SK-N-SH (cell line): ENCODE measurements around the gene KLHL40. TPM values are rescaled to one million over a fixed set of nuclear protein-coding genes. Genes with fewer than 3 reads are reported as not detected.
A peak's percentile ranks its signal among the peaks of the same experiment; 100 is the strongest.

Experiments
- CTCF ChIA-PET: fragments of 300-600, 350-600 bp; formaldehyde crosslinking; extraction: SDS; loops from one replicate; lab custom pipeline; 2021; lab: Yijun Ruan, JAX
- POLR2A ChIA-PET: fragments of 350-600 bp; sonication (Branson Sonifier 250); formaldehyde crosslinking; extraction: SDS; loops from one replicate; lab custom pipeline; 2020; ENCODE audit warnings: antibody characterized with exemption, inconsistent platforms; lab: Yijun Ruan, JAX
- DNase-seq: peaks from one replicate; pipeline ENCODE4 v3.0.0; 2012
- H2AFZ ChIP-seq: fragments of 200-600 bp; sonication (generic); 2 replicates; pipeline ENCODE4 v1.8.1; 2016; ENCODE audit warnings: antibody characterized with exemption, mild to moderate bottlenecking, low read depth
- H3F3A ChIP-seq: fragments of 200-600 bp; sonication (generic); replicated peaks from 2 replicates; pipeline ENCODE3; 2016; ENCODE audit warnings: antibody characterized with exemption, mild to moderate bottlenecking; ENCODE audit not compliant: insufficient read depth
- H3K27ac ChIP-seq, 2 experiments: fragments of 200-500 bp in 1 of 2; fragments of 200-600 bp in 1 of 2; sonication (Bioruptor generic) in 1 of 2; sonication (generic), shearing (Covaris generic) in 1 of 2; 2 replicates each; pipeline versions ENCODE4 v1.5.1 to v1.6.1; 2014 to 2016; ENCODE audit warnings: low read depth in 2 of 2, inconsistent platforms in 1 of 2, low read length in 1 of 2, mild to moderate bottlenecking in 1 of 2, mixed read lengths in 1 of 2
- H3K27me3 ChIP-seq: fragments of 200-600 bp; sonication (generic), shearing (Covaris generic); 2 replicates; pipeline ENCODE4 v1.6.1; 2016; ENCODE audit warnings: mixed run types; ENCODE audit not compliant: insufficient read depth
- H3K36me3 ChIP-seq, 2 experiments: fragments of 200-500 bp in 1 of 2; fragments of 200-600 bp in 1 of 2; sonication (Bioruptor generic) in 1 of 2; sonication (generic) in 1 of 2; replicated peaks in 1 of 2; 2 replicates each; pipeline versions ENCODE3 to v1.5.1; 2014 to 2016; ENCODE audit warnings: low read length in 1 of 2, mild to moderate bottlenecking in 1 of 2; ENCODE audit not compliant: insufficient read depth in 2 of 2, control insufficient read depth in 1 of 2
- H3K4me1 ChIP-seq, 2 experiments: fragments of 200-500 bp in 1 of 2; fragments of 200-600 bp in 1 of 2; sonication (Bioruptor generic) in 1 of 2; sonication (generic), shearing (Covaris generic) in 1 of 2; 2 replicates each; pipeline versions ENCODE4 v1.5.1 to v1.6.1; 2014 to 2016; ENCODE audit warnings: low read depth in 1 of 2, low read length in 1 of 2, mixed run types in 1 of 2; ENCODE audit not compliant: insufficient read depth in 2 of 2, control insufficient read depth in 1 of 2
- H3K4me2 ChIP-seq: fragments of 200-600 bp; sonication (generic), shearing (Covaris generic); 2 replicates; pipeline ENCODE4 v1.6.1; 2017; ENCODE audit warnings: mixed run types
- H3K4me3 ChIP-seq, 2 experiments: fragments of 200-500 bp in 1 of 2; fragments of 200-600 bp in 1 of 2; sonication (Bioruptor generic) in 1 of 2; sonication (generic), shearing (Covaris generic) in 1 of 2; 2 replicates each; pipeline versions ENCODE4 v1.5.1 to v1.8.1; 2014 to 2016; ENCODE audit warnings: low read depth in 2 of 2, inconsistent platforms in 1 of 2, low read length in 1 of 2, mild to moderate bottlenecking in 1 of 2, mixed read lengths in 1 of 2, moderate library complexity in 1 of 2
- H3K79me2 ChIP-seq: fragments of 200-600 bp; sonication (generic); 2 replicates; pipeline ENCODE4 v1.8.1; 2017; ENCODE audit warnings: mild to moderate bottlenecking; ENCODE audit not compliant: insufficient read depth
- H3K9ac ChIP-seq: fragments of 200-600 bp; sonication (generic); 2 replicates; pipeline ENCODE4 v1.6.1; 2017; ENCODE audit warnings: mixed run types
- H3K9me2 ChIP-seq: fragments of 200-600 bp; sonication (generic); 2 replicates; pipeline ENCODE4 v1.6.1; 2017; ENCODE audit warnings: mixed run types
- H3K9me3 ChIP-seq: fragments of 200-600 bp; sonication (generic); 2 replicates; pipeline ENCODE4 v1.6.1; 2017; ENCODE audit warnings: mixed run types, mild to moderate bottlenecking, moderate library complexity
- H4K20me1 ChIP-seq: fragments of 200-600 bp; sonication (generic); 2 replicates; pipeline ENCODE4 v1.6.1; 2017; ENCODE audit warnings: mild to moderate bottlenecking, mixed run types; ENCODE audit not compliant: insufficient read depth
- ELF1 ChIP-seq: IDR thresholded peaks from 2 replicates; pipeline ENCODE4 v1.4.0; 2012
- EZH2phosphoT487 ChIP-seq: fragments of 200-600 bp; sonication (generic); IDR thresholded peaks from 2 replicates; pipeline ENCODE4 v1.6.1; 2017; ENCODE audit warnings: low read depth, mixed run types, mild to moderate bottlenecking, antibody characterized with exemption, moderate library complexity, borderline replicate concordance
- FOSL2 ChIP-seq: IDR thresholded peaks from 2 replicates; pipeline ENCODE4 v1.4.0; 2012; ENCODE audit warnings: low read depth, mild to moderate bottlenecking, moderate library complexity, borderline replicate concordance
- FOXM1 ChIP-seq: IDR thresholded peaks from 2 replicates; pipeline ENCODE4 v1.4.0; 2012; ENCODE audit warnings: low read depth, mild to moderate bottlenecking
- GATA2 ChIP-seq: sonication (generic); formaldehyde crosslinking; IDR thresholded peaks from 2 replicates; pipeline ENCODE4 v1.5.0; 2020; ENCODE audit warnings: mild to moderate bottlenecking, missing genetic modification reagents
- JUND ChIP-seq: IDR thresholded peaks from 2 replicates; pipeline ENCODE4 v1.4.0; 2012
- MEF2A ChIP-seq: IDR thresholded peaks from 2 replicates; pipeline ENCODE4 v1.4.0; 2012; ENCODE audit warnings: low read depth, borderline replicate concordance
- MXI1 ChIP-seq: IDR thresholded peaks from 2 replicates; pipeline ENCODE4 v1.6.1; 2012; ENCODE audit warnings: mild to moderate bottlenecking, low read depth, low read length, improper control_type of control experiment
- SMC3 ChIP-seq: IDR thresholded peaks from 2 replicates; pipeline ENCODE4 v1.6.1; 2012; ENCODE audit warnings: low read depth, low read length, improper control_type of control experiment
- TAF1 ChIP-seq: IDR thresholded peaks from 2 replicates; pipeline ENCODE4 v1.6.1; 2012; ENCODE audit warnings: low read depth, mild to moderate bottlenecking, low read length, moderate library complexity, borderline replicate concordance
- TCF12 ChIP-seq: IDR thresholded peaks from 2 replicates; pipeline ENCODE4 v1.4.0; 2012
- TEAD4 ChIP-seq: IDR thresholded peaks from 2 replicates; pipeline ENCODE4 v1.4.0; 2012; ENCODE audit warnings: mild to moderate bottlenecking, borderline replicate concordance; ENCODE audit not compliant: insufficient read depth
- YY1 ChIP-seq: IDR thresholded peaks from 2 replicates; pipeline ENCODE4 v1.4.0; 2012; ENCODE audit warnings: low read depth, mild to moderate bottlenecking
- WGBS: methylation state at CpG from one replicate; pipeline ENCODE4 v1.1.6; 2017; ENCODE audit warnings: low lambda C conversion rate; 5-methylcytosine and 5-hydroxymethylcytosine counted together
- polyA plus RNA-seq, 3 experiments: library from polyadenylated mRNA; depleted of rRNA; stranded (reverse); fragments of >200 nt; gene quantifications; 2 replicates each; pipeline ENCODE4 v1.2.3, GENCODE V29; 2012
- TF ChIP-seq, protein P1 (sequence below): IDR thresholded peaks from 2 replicates; pipeline ENCODE4; 2012
- TF ChIP-seq, protein P2 (sequence below): IDR thresholded peaks from 2 replicates; pipeline ENCODE4 v1.6.1; 2012; ENCODE audit warnings: mild to moderate bottlenecking, low read depth, low read length, moderate library complexity
- TF ChIP-seq, protein P3 (sequence below): fragments of 150-350 bp; IDR thresholded peaks from 2 replicates; pipeline ENCODE4 v1.6.1; 2017; ENCODE audit warnings: antibody characterized with exemption, low read length, low read depth, borderline replicate concordance
- TF ChIP-seq, protein P4 (sequence below): fragments of 200-600 bp; sonication (generic); IDR thresholded peaks from 2 replicates; pipeline ENCODE4 v1.6.1; 2017; ENCODE audit warnings: antibody characterized with exemption, mild to moderate bottlenecking, moderate library complexity

Gene KLHL40
- polyA plus RNA-seq, 1 of the 3 experiments (the other 2 are of a cell fraction) = not detected

DNA sequence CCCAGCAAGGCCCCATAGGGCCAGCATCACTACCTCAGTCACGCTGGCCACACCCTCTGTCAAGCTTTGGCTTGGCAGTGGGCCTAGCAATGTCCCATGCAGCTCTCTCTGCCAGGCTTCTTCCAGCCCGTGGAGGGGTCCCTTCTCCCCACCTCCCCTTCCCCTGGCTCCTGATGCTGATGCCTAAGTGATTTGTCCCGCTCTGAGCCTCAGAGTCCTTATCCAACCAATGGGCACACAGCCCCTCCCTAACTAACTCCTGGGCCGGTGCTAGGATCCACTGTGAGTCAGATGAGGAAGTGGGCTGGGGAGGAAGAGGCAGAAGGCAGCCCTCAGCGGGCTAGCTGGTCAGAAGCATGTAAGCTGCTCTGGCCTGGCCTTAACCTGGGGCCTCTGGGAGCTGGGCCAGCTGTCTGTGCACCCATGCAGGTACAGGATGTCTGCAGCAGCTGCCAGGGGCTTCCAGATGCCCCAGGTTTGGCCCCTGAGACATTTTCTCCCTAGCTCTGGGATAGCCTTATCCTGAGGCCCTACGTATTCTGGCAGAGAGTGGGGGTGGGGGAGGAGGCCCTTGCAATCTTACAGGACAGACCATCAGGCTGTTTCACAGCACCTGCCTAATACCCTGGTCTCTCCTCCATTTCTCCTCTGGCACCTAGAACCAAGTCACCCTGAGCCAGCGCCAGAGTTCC is 32.6 kb upstream of the KLHL40 start (continued):
- TF ChIP-seq, protein P1, sequence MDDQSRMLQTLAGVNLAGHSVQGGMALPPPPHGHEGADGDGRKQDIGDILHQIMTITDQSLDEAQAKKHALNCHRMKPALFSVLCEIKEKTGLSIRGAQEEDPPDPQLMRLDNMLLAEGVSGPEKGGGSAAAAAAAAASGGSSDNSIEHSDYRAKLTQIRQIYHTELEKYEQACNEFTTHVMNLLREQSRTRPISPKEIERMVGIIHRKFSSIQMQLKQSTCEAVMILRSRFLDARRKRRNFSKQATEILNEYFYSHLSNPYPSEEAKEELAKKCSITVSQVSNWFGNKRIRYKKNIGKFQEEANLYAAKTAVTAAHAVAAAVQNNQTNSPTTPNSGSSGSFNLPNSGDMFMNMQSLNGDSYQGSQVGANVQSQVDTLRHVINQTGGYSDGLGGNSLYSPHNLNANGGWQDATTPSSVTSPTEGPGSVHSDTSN = no peak
- TF ChIP-seq ELF1 = peak; percentile 87
- TF ChIP-seq SMC3 = no peak
- peak; percentile 77; the same call in 1 of the 2 replicates for TF ChIP-seq FOSL2
- TF ChIP-seq MEF2A = no peak
- TF ChIP-seq, protein P2, sequence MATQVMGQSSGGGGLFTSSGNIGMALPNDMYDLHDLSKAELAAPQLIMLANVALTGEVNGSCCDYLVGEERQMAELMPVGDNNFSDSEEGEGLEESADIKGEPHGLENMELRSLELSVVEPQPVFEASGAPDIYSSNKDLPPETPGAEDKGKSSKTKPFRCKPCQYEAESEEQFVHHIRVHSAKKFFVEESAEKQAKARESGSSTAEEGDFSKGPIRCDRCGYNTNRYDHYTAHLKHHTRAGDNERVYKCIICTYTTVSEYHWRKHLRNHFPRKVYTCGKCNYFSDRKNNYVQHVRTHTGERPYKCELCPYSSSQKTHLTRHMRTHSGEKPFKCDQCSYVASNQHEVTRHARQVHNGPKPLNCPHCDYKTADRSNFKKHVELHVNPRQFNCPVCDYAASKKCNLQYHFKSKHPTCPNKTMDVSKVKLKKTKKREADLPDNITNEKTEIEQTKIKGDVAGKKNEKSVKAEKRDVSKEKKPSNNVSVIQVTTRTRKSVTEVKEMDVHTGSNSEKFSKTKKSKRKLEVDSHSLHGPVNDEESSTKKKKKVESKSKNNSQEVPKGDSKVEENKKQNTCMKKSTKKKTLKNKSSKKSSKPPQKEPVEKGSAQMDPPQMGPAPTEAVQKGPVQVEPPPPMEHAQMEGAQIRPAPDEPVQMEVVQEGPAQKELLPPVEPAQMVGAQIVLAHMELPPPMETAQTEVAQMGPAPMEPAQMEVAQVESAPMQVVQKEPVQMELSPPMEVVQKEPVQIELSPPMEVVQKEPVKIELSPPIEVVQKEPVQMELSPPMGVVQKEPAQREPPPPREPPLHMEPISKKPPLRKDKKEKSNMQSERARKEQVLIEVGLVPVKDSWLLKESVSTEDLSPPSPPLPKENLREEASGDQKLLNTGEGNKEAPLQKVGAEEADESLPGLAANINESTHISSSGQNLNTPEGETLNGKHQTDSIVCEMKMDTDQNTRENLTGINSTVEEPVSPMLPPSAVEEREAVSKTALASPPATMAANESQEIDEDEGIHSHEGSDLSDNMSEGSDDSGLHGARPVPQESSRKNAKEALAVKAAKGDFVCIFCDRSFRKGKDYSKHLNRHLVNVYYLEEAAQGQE = no peak
- TF ChIP-seq, all 33 proteins: peak for 8

DNA sequence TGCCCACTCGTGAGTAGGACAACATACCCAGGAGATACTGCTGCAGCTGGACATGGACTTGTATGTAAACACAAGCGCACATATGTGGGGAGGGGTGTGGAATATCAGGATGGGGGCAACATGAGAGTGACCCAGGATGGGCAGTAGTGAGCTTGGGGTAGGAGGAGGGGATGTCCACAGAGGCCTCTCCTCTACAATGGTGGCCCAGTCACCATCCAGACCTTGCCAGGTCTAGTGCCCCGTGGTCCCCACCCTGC is 32.1 kb upstream of the KLHL40 start:
- peak overlapping the region; percentile 79 for H3K4me2 ChIP-seq
- DNase-seq = no peak
- H2AFZ ChIP-seq = no peak overlapping the region
- H3K9me3 ChIP-seq = no peaks in the 10 kb centered on the region
- 67% methylated on average over 2 of the region's 3 CpGs for WGBS
- peak overlapping the region; percentile 85; the same call in 1 of the 2 replicates for H3K9ac ChIP-seq
- peaks cover 27% of the 10 kb centered on the region for H3F3A ChIP-seq
- peaks cover 24 to 42% of the 10 kb centered on the region in 2 experiments for H3K4me1 ChIP-seq
- peaks cover 7 to 16% of the 10 kb centered on the region in 2 experiments for H3K36me3 ChIP-seq
- CTCF ChIA-PET = interaction anchor here (0.7 to 2.7 kb wide), 4 partner anchors 16 to 178 kb away, joined by 3 to 12 read pairs (median 5); no protein-coding TSS in a partner anchor
- H3K27me3 ChIP-seq = no peaks in the 10 kb centered on the region
- TF ChIP-seq JUND (no peak), YY1 (no peak), SMC3 (no peak), FOSL2 (no peak), TAF1 (no peak), GATA2 (CRISPR knock-in tag) (no peak), FOXM1 (no peak), EZH2phosphoT487 (no peak), TCF12 (no peak), TEAD4 (no peak), MXI1 (no peak), ELF1 (no peak)
- TF ChIP-seq, protein P3, sequence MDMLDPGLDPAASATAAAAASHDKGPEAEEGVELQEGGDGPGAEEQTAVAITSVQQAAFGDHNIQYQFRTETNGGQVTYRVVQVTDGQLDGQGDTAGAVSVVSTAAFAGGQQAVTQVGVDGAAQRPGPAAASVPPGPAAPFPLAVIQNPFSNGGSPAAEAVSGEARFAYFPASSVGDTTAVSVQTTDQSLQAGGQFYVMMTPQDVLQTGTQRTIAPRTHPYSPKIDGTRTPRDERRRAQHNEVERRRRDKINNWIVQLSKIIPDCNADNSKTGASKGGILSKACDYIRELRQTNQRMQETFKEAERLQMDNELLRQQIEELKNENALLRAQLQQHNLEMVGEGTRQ = no peak
- TF ChIP-seq, protein P4, sequence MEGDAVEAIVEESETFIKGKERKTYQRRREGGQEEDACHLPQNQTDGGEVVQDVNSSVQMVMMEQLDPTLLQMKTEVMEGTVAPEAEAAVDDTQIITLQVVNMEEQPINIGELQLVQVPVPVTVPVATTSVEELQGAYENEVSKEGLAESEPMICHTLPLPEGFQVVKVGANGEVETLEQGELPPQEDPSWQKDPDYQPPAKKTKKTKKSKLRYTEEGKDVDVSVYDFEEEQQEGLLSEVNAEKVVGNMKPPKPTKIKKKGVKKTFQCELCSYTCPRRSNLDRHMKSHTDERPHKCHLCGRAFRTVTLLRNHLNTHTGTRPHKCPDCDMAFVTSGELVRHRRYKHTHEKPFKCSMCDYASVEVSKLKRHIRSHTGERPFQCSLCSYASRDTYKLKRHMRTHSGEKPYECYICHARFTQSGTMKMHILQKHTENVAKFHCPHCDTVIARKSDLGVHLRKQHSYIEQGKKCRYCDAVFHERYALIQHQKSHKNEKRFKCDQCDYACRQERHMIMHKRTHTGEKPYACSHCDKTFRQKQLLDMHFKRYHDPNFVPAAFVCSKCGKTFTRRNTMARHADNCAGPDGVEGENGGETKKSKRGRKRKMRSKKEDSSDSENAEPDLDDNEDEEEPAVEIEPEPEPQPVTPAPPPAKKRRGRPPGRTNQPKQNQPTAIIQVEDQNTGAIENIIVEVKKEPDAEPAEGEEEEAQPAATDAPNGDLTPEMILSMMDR = no peak
- TF ChIP-seq, protein P1 = no peak
- TF ChIP-seq, all 33 proteins: peak for 0
- Histone ChIP-seq H3K9me2 (no peaks in the 10 kb centered on the region), H4K20me1 (peaks cover 8% of the 10 kb centered on the region; the same call in 1 of the 2 replicates), H3K79me2 (peaks cover 57% of the 10 kb centered on the region), H3K4me3 (peak overlapping the region; percentile 79 to 91), H3K27ac (peak overlapping the region; percentile 83 to 84)
- POLR2A ChIA-PET = interaction anchor here (1.5 kb wide), 1 partner anchor 53 kb away, joined by 3 read pairs; the partner anchor contains the start of gene NKTR
